HG02763 (cell line): Measurements from ENCODE around the gene WHAMM.
"Not testable (repeated sequence)": the region's sequence is repeated elsewhere in the genome, so short reads cannot be mapped to it uniquely, and the experiment has no call there.

Source experiments
- ATAC-seq: cut with Tn5 transposase; IDR thresholded peaks from one replicate; pipeline ENCODE4 v1.9.1; 2021; ENCODE audit warnings: mild to moderate bottlenecking, moderate library complexity; ENCODE audit not compliant: unreplicated experiment

WHAMM gene

GRCh38 chr15:82802497-82802896, 6.9 kb upstream of the WHAMM start:
- ATAC-seq: no peak

GRCh38 chr15:82803793-82804574, 5.4 kb upstream of the WHAMM start:
- ATAC-seq: no peak

- no peak for ATAC-seq
Observed at GRCh38 chr15:82804575-82804949, 4.9 kb upstream of the WHAMM start.

- ATAC-seq: peak; percentile 50
Observed at GRCh38 chr15:82805994-82806406, 3.4 kb upstream of the WHAMM start, which contains the start of gene FSD2. Gene FSD2 (minus strand): TSS chr15:82806069. CDS start chr15:82787390, 18,679 bp downstream.

GRCh38 chr15:82807920-82808633, 1.4 kb upstream of the WHAMM start:
- no peak for ATAC-seq

- ATAC-seq: no peak
Observed at GRCh38 chr15:82808634-82809041, 790 bp upstream of the WHAMM start.

GRCh38 chr15:82810061-82810889, 847 bp downstream of the WHAMM start:
- no peak for ATAC-seq

GRCh38 chr15:82810890-82811426, 1.5 kb downstream of the WHAMM start:
- no peak for ATAC-seq

GRCh38 chr15:82812994-82813393, 3.6 kb downstream of the WHAMM start:
- no peak for ATAC-seq

GRCh38 chr15:82820128-82820527, 10.7 kb downstream of the WHAMM start:
- ATAC-seq: no peak

- not testable (repeated sequence) for ATAC-seq
Observed at GRCh38 chr15:82821396-82821795, 12.0 kb downstream of the WHAMM start.

GRCh38 chr15:82821851-82822250, 12.4 kb downstream of the WHAMM start:
- ATAC-seq: not testable (repeated sequence)

GRCh38 chr15:82823049-82823448, 13.6 kb downstream of the WHAMM start:
- ATAC-seq: no peak

GRCh38 chr15:82828075-82828474, 18.6 kb downstream of the WHAMM start:
- no peak for ATAC-seq

GRCh38 chr15:82829234-82829633, 19.8 kb downstream of the WHAMM start:
- ATAC-seq: no peak

- no peak for ATAC-seq
Observed at GRCh38 chr15:82830427-82831173, 21.2 kb downstream of the WHAMM start.

GRCh38 chr15:82831894-82832600, 22.6 kb downstream of the WHAMM start:
- no peak for ATAC-seq

- peak; percentile 74 for ATAC-seq
Observed at GRCh38 chr15:82832601-82833361, 23.4 kb downstream of the WHAMM start.

GRCh38 chr15:82833362-82833682, 23.9 kb downstream of the WHAMM start:
- no peak for ATAC-seq
